ENCODE results near the gene AUTS2.
A peak's percentile ranks its signal among the peaks of the same experiment; 100 is the strongest.

Gene AUTS2

GRCh38 chr7:70670288-70670687 is 1072.0 kb downstream of the AUTS2 start:
- Mint-ChIP-seq H3K27ac (no peak overlapping the region), H3K4me3 (no peak overlapping the region), H3K9me3 (no peaks in the 10 kb centered on the region), H3K36me3 (ENCODE audit: low read depth) (no peaks in the 10 kb centered on the region), H3K27me3 (no peaks in the 10 kb centered on the region), H3K4me1 (ENCODE audit: low read depth) (peaks cover 9% of the 10 kb centered on the region)
- DNase-seq: no peak

GRCh38 chr7:70673778-70674570 is 1075.7 kb downstream of the AUTS2 start:
- no peak for DNase-seq
- no peak overlapping the region for H3K27ac Mint-ChIP-seq
- H3K4me3 Mint-ChIP-seq: no peak overlapping the region
- H3K36me3 Mint-ChIP-seq (ENCODE audit: low read depth): no peaks in the 10 kb centered on the region
- no peaks in the 10 kb centered on the region for H3K9me3 Mint-ChIP-seq
- H3K27me3 Mint-ChIP-seq: peaks cover 11% of the 10 kb centered on the region
- peaks cover 19% of the 10 kb centered on the region for H3K4me1 Mint-ChIP-seq (ENCODE audit: low read depth)

- H3K36me3 Mint-ChIP-seq (ENCODE audit: low read depth): no peaks in the 10 kb centered on the region
- H3K27me3 Mint-ChIP-seq: peaks cover 11% of the 10 kb centered on the region
- no peak overlapping the region for H3K27ac Mint-ChIP-seq
- no peak overlapping the region for H3K4me3 Mint-ChIP-seq
- no peaks in the 10 kb centered on the region for H3K9me3 Mint-ChIP-seq
- no peak for DNase-seq
- peaks cover 24% of the 10 kb centered on the region for H3K4me1 Mint-ChIP-seq (ENCODE audit: low read depth)
These were observed 1076.3 kb downstream of the AUTS2 start for GRCh38 chr7:70674571-70675010.

GRCh38 chr7:70676243-70676642 is 1078.0 kb downstream of the AUTS2 start:
- DNase-seq: no peak
- peaks cover 11% of the 10 kb centered on the region for H3K27me3 Mint-ChIP-seq
- no peak overlapping the region for H3K4me3 Mint-ChIP-seq
- H3K9me3 Mint-ChIP-seq: no peaks in the 10 kb centered on the region
- no peak overlapping the region for H3K27ac Mint-ChIP-seq
- H3K4me1 Mint-ChIP-seq (ENCODE audit: low read depth): peaks cover 31% of the 10 kb centered on the region
- no peaks in the 10 kb centered on the region for H3K36me3 Mint-ChIP-seq (ENCODE audit: low read depth)

GRCh38 chr7:70678621-70679251 is 1080.5 kb downstream of the AUTS2 start:
- Mint-ChIP-seq H3K4me3 (no peak overlapping the region), H3K27me3 (peaks cover 11% of the 10 kb centered on the region), H3K36me3 (ENCODE audit: low read depth) (no peaks in the 10 kb centered on the region), H3K27ac (peak overlapping the region; percentile 53), H3K4me1 (ENCODE audit: low read depth) (peaks cover 49% of the 10 kb centered on the region), H3K9me3 (no peaks in the 10 kb centered on the region)
- DNase-seq: no peak

- H3K27me3 Mint-ChIP-seq: peaks cover 11% of the 10 kb centered on the region
- no peaks in the 10 kb centered on the region for H3K36me3 Mint-ChIP-seq (ENCODE audit: low read depth)
- H3K9me3 Mint-ChIP-seq: no peaks in the 10 kb centered on the region
- H3K4me1 Mint-ChIP-seq (ENCODE audit: low read depth): peaks cover 49% of the 10 kb centered on the region
- DNase-seq: no peak
- H3K4me3 Mint-ChIP-seq: no peak overlapping the region
- H3K27ac Mint-ChIP-seq: peak overlapping the region; percentile 53
These were observed 1081.4 kb downstream of the AUTS2 start for GRCh38 chr7:70679661-70680060.

- H3K4me3 Mint-ChIP-seq: no peak overlapping the region
- H3K36me3 Mint-ChIP-seq (ENCODE audit: low read depth): no peaks in the 10 kb centered on the region
- no peak overlapping the region for H3K27ac Mint-ChIP-seq
- no peak for DNase-seq
- H3K4me1 Mint-ChIP-seq (ENCODE audit: low read depth): peaks cover 49% of the 10 kb centered on the region
- no peaks in the 10 kb centered on the region for H3K9me3 Mint-ChIP-seq
- H3K27me3 Mint-ChIP-seq: peaks cover 11% of the 10 kb centered on the region
These were observed 1082.0 kb downstream of the AUTS2 start for GRCh38 chr7:70680306-70680705.

- no peak for DNase-seq
- no peaks in the 10 kb centered on the region for H3K36me3 Mint-ChIP-seq (ENCODE audit: low read depth)
- no peak overlapping the region for H3K27ac Mint-ChIP-seq
- H3K27me3 Mint-ChIP-seq: peaks cover 6% of the 10 kb centered on the region
- H3K9me3 Mint-ChIP-seq: no peaks in the 10 kb centered on the region
- peaks cover 49% of the 10 kb centered on the region for H3K4me1 Mint-ChIP-seq (ENCODE audit: low read depth)
- H3K4me3 Mint-ChIP-seq: no peak overlapping the region
These were observed 1082.6 kb downstream of the AUTS2 start for GRCh38 chr7:70680743-70681468.

GRCh38 chr7:70681469-70682350 is 1083.4 kb downstream of the AUTS2 start:
- H3K4me3 Mint-ChIP-seq: peak overlapping the region; percentile 16
- no peaks in the 10 kb centered on the region for H3K36me3 Mint-ChIP-seq (ENCODE audit: low read depth)
- H3K9me3 Mint-ChIP-seq: no peaks in the 10 kb centered on the region
- peak overlapping the region; percentile 34 for H3K27ac Mint-ChIP-seq
- DNase-seq: no peak
- H3K4me1 Mint-ChIP-seq (ENCODE audit: low read depth): peaks cover 49% of the 10 kb centered on the region
- H3K27me3 Mint-ChIP-seq: peaks cover 7% of the 10 kb centered on the region

- H3K27me3 Mint-ChIP-seq: peaks cover 2% of the 10 kb centered on the region
- H3K4me1 Mint-ChIP-seq (ENCODE audit: low read depth): peaks cover 37% of the 10 kb centered on the region
- H3K27ac Mint-ChIP-seq: no peak overlapping the region
- no peaks in the 10 kb centered on the region for H3K9me3 Mint-ChIP-seq
- no peak overlapping the region for H3K4me3 Mint-ChIP-seq
- no peak for DNase-seq
- no peaks in the 10 kb centered on the region for H3K36me3 Mint-ChIP-seq (ENCODE audit: low read depth)
These were observed 1085.9 kb downstream of the AUTS2 start for GRCh38 chr7:70684173-70684572.

- no peaks in the 10 kb centered on the region for H3K9me3 Mint-ChIP-seq
- H3K27me3 Mint-ChIP-seq: peaks cover 50% of the 10 kb centered on the region
- peaks cover 19% of the 10 kb centered on the region for H3K4me1 Mint-ChIP-seq (ENCODE audit: low read depth)
- H3K4me3 Mint-ChIP-seq: peak overlapping the region; percentile 58
- no peak for DNase-seq
- no peak overlapping the region for H3K27ac Mint-ChIP-seq
- H3K36me3 Mint-ChIP-seq (ENCODE audit: low read depth): peaks cover 3% of the 10 kb centered on the region
These were observed 1095.0 kb downstream of the AUTS2 start for GRCh38 chr7:70693321-70693685.

GRCh38 chr7:70693686-70694433 is 1095.6 kb downstream of the AUTS2 start:
- H3K27me3 Mint-ChIP-seq: peaks cover 55% of the 10 kb centered on the region
- H3K27ac Mint-ChIP-seq: no peak overlapping the region

GRCh38 chr7:70694434-70694970 is 1096.2 kb downstream of the AUTS2 start:
- Mint-ChIP-seq H3K27ac (peak overlapping the region; percentile 52), H3K4me3 (peak overlapping the region; percentile 82), H3K27me3 (peaks cover 56% of the 10 kb centered on the region), H3K4me1 (ENCODE audit: low read depth) (peaks cover 19% of the 10 kb centered on the region), H3K9me3 (no peaks in the 10 kb centered on the region), H3K36me3 (ENCODE audit: low read depth) (peaks cover 3% of the 10 kb centered on the region)
- peak; percentile 46 for DNase-seq

More at GRCh38 chr7:70693686-70694433, 1095.6 kb downstream of the AUTS2 start:
- Mint-ChIP-seq H3K9me3 (no peaks in the 10 kb centered on the region), H3K4me1 (ENCODE audit: low read depth) (peaks cover 19% of the 10 kb centered on the region), H3K4me3 (peak overlapping the region; percentile 58), H3K36me3 (ENCODE audit: low read depth) (peaks cover 3% of the 10 kb centered on the region)
- DNase-seq: peak; percentile 70

Measured in activated T-cell treated with anti-CD3 and anti-CD28 coated beads, Interleukin-2, amount 50 U/mL, for 24 hours (primary cell).